ENCODE measurements around the gene CGNL1. TPM values are rescaled to one million over a fixed set of nuclear protein-coding genes. Genes with fewer than 3 reads are reported as not detected.

Gene CGNL1
- total RNA-seq, 1 donor from 2014 or later: 11.0 TPM

- Histone ChIP-seq H2AFZ (ENCODE audit: low read depth, low read length) (no peak overlapping the region), H4K20me1 (ENCODE audit: insufficient read depth, low read length) (no peaks in the 10 kb centered on the region), H3K9me3 (ENCODE audit: insufficient read depth, low read depth, low read length) (no peaks in the 10 kb centered on the region), H3K4me3 (ENCODE audit: insufficient read depth, low read depth, low read length) (no peak overlapping the region), H3K79me2 (ENCODE audit: insufficient read depth, low read length) (no peaks in the 10 kb centered on the region), H3K4me1 (ENCODE audit: insufficient read depth, low read length) (no peaks in the 10 kb centered on the region), H3K9ac (ENCODE audit: low read length) (no peak overlapping the region), H3K27me3 (ENCODE audit: insufficient read depth, low read length) (no peaks in the 10 kb centered on the region), H3K36me3 (ENCODE audit: insufficient read depth, low read length) (no peaks in the 10 kb centered on the region), H3K4me2 (ENCODE audit: low read length) (no peak overlapping the region), H3K27ac (ENCODE audit: low read depth, low read length) (no peak overlapping the region)
- Mint-ChIP-seq H3K9me3 (ENCODE audit: unreplicated experiment) (peaks cover 4% of the 10 kb centered on the region), H3K4me3 (ENCODE audit: unreplicated experiment) (no peak overlapping the region), H3K27me3 (ENCODE audit: low read depth, unreplicated experiment) (peaks cover 4% of the 10 kb centered on the region), H3K36me3 (ENCODE audit: low read depth, unreplicated experiment) (no peaks in the 10 kb centered on the region), H3K4me1 (ENCODE audit: low read depth, unreplicated experiment) (no peaks in the 10 kb centered on the region), H3K27ac (ENCODE audit: unreplicated experiment) (no peak overlapping the region)
- TF ChIP-seq, protein P1, sequence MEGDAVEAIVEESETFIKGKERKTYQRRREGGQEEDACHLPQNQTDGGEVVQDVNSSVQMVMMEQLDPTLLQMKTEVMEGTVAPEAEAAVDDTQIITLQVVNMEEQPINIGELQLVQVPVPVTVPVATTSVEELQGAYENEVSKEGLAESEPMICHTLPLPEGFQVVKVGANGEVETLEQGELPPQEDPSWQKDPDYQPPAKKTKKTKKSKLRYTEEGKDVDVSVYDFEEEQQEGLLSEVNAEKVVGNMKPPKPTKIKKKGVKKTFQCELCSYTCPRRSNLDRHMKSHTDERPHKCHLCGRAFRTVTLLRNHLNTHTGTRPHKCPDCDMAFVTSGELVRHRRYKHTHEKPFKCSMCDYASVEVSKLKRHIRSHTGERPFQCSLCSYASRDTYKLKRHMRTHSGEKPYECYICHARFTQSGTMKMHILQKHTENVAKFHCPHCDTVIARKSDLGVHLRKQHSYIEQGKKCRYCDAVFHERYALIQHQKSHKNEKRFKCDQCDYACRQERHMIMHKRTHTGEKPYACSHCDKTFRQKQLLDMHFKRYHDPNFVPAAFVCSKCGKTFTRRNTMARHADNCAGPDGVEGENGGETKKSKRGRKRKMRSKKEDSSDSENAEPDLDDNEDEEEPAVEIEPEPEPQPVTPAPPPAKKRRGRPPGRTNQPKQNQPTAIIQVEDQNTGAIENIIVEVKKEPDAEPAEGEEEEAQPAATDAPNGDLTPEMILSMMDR (IDR thresholded peaks at IDR 0.05; ENCODE audit: insufficient read depth, low read depth, low read length): peak; percentile 22
- no peak for TF ChIP-seq EZH2 (IDR thresholded peaks at IDR 0.05; ENCODE audit: insufficient read depth, low read length)
- DNase-seq (ENCODE audit: low read depth): no peak
- no peak for FAIRE-seq
Observed at GRCh38 chr15:57345584-57345983, 30.7 kb upstream of the CGNL1 start.

DNA sequence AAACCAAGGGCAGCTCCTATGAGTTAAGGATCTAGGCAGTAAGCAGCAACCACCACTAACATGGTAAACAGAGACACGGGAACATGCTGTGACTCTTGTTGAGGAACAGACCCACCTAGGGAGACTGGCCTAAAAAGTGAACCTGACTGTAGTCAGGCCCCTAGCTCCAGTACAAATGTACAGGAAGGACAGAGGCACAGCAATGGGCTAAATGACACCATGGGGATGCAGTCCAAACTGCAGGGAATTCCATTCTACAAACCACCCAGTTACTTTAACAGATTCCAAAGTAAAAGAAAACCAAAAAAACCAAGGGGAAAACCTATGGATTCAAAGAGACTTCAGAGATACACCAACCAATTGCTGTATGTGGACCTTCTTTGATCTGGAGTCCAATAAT is 28.2 kb upstream of the CGNL1 start:
- H3K9me3 Mint-ChIP-seq (ENCODE audit: unreplicated experiment): peaks cover 4% of the 10 kb centered on the region
- Histone ChIP-seq H3K27ac (ENCODE audit: low read depth, low read length) (no peak overlapping the region), H3K4me1 (ENCODE audit: insufficient read depth, low read length) (no peaks in the 10 kb centered on the region), H3K79me2 (ENCODE audit: insufficient read depth, low read length) (no peaks in the 10 kb centered on the region), H3K9me3 (ENCODE audit: insufficient read depth, low read depth, low read length) (peaks cover 3% of the 10 kb centered on the region), H3K27me3 (ENCODE audit: insufficient read depth, low read length) (no peaks in the 10 kb centered on the region), H3K36me3 (ENCODE audit: insufficient read depth, low read length) (no peaks in the 10 kb centered on the region), H3K9ac (ENCODE audit: low read length) (no peak overlapping the region), H3K4me2 (ENCODE audit: low read length) (no peak overlapping the region), H2AFZ (ENCODE audit: low read depth, low read length) (no peak overlapping the region), H4K20me1 (ENCODE audit: insufficient read depth, low read length) (no peaks in the 10 kb centered on the region), H3K4me3 (ENCODE audit: insufficient read depth, low read depth, low read length) (no peak overlapping the region)
- peaks cover 4% of the 10 kb centered on the region for H3K27me3 Mint-ChIP-seq (ENCODE audit: low read depth, unreplicated experiment)
- DNase-seq (ENCODE audit: low read depth) (no peak), FAIRE-seq (no peak)
- H3K36me3 Mint-ChIP-seq (ENCODE audit: low read depth, unreplicated experiment): no peaks in the 10 kb centered on the region
- no peak overlapping the region for H3K4me3 Mint-ChIP-seq (ENCODE audit: unreplicated experiment)
- H3K27ac Mint-ChIP-seq (ENCODE audit: unreplicated experiment): no peak overlapping the region
- TF ChIP-seq, protein P1 (IDR thresholded peaks at IDR 0.05; ENCODE audit: insufficient read depth, low read depth, low read length): no peak
- H3K4me1 Mint-ChIP-seq (ENCODE audit: low read depth, unreplicated experiment): peaks cover 2% of the 10 kb centered on the region

- Histone ChIP-seq H3K36me3 (ENCODE audit: insufficient read depth, low read length) (no peaks in the 10 kb centered on the region), H3K27ac (ENCODE audit: low read depth, low read length) (no peak overlapping the region), H2AFZ (ENCODE audit: low read depth, low read length) (no peak overlapping the region), H3K79me2 (ENCODE audit: insufficient read depth, low read length) (no peaks in the 10 kb centered on the region), H3K4me3 (ENCODE audit: insufficient read depth, low read depth, low read length) (no peak overlapping the region), H3K4me1 (ENCODE audit: insufficient read depth, low read length) (peaks cover 13% of the 10 kb centered on the region), H3K27me3 (ENCODE audit: insufficient read depth, low read length) (no peaks in the 10 kb centered on the region), H3K9ac (ENCODE audit: low read length) (no peak overlapping the region), H3K4me2 (ENCODE audit: low read length) (no peak overlapping the region), H4K20me1 (ENCODE audit: insufficient read depth, low read length) (no peaks in the 10 kb centered on the region), H3K9me3 (ENCODE audit: insufficient read depth, low read depth, low read length) (peaks cover 3% of the 10 kb centered on the region)
- FAIRE-seq (no peak), DNase-seq (ENCODE audit: low read depth) (no peak)
- no peak for TF ChIP-seq EZH2 (IDR thresholded peaks at IDR 0.05; ENCODE audit: insufficient read depth, low read length)
- TF ChIP-seq, protein P1 (IDR thresholded peaks at IDR 0.05; ENCODE audit: insufficient read depth, low read depth, low read length): no peak
- peaks cover 1% of the 10 kb centered on the region for H3K36me3 Mint-ChIP-seq (ENCODE audit: low read depth, unreplicated experiment)
- peaks cover 23% of the 10 kb centered on the region for H3K4me1 Mint-ChIP-seq (ENCODE audit: low read depth, unreplicated experiment)
- H3K4me3 Mint-ChIP-seq (ENCODE audit: unreplicated experiment): no peak overlapping the region
- H3K9me3 Mint-ChIP-seq (ENCODE audit: unreplicated experiment): peaks cover 1% of the 10 kb centered on the region
- H3K27ac Mint-ChIP-seq (ENCODE audit: unreplicated experiment): no peak overlapping the region
- H3K27me3 Mint-ChIP-seq (ENCODE audit: low read depth, unreplicated experiment): no peaks in the 10 kb centered on the region
Observed at GRCh38 chr15:57352535-57353316, 23.6 kb upstream of the CGNL1 start.

Data from astrocyte (in vitro differentiated cells and primary cell).